HG03103 (cell line): ENCODE data around the gene FUT8.
A peak's percentile ranks its signal among the peaks of the same experiment; 100 is the strongest.
"Not testable (repeated sequence)": the region's sequence is repeated elsewhere in the genome, so short reads cannot be mapped to it uniquely, and the experiment has no call there.

Source experiments
- ATAC-seq: cut with Tn5 transposase; IDR thresholded peaks from one replicate; pipeline ENCODE4 v1.9.1; 2021; ENCODE audit warnings: low read depth; ENCODE audit not compliant: unreplicated experiment

Gene FUT8

DNA sequence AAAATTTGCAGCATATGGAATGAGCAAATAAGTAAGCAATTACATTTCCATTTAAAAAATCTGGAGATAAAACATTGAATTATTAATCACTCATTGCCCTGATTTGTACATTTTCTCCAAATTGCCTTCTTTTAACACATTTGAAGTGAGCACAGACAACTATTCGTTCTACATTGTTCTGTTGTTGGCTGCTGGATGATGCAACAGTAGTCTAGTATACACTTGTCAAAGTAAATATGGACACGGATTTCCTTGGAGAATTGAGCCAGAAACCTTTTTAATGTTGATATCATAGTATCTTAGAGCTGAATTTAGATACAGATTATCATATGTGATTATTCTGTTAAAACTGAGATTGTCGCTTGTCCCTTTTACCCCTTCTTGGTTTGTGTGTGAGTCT is 188.2 kb downstream of the FUT8 start:
- ATAC-seq = no peak

DNA sequence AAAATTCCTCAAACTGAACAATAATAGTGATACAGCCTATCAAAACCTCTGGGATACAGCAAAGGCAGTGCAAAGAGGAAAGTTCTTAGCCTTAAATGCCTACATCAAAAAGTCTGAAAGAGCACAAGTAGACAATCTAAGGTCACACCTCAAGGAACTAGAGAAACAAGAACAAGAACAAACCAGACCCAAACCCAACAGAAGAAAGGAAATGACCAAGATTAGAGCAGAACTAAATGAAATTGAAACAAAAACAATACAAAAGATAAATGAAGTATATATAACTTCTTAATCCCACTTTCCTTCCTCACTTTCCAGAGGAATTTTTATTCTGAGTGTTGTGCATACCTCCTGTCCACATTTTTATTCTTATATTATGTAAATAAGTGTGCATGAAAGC is 192.0 kb downstream of the FUT8 start:
- no peak for ATAC-seq

DNA sequence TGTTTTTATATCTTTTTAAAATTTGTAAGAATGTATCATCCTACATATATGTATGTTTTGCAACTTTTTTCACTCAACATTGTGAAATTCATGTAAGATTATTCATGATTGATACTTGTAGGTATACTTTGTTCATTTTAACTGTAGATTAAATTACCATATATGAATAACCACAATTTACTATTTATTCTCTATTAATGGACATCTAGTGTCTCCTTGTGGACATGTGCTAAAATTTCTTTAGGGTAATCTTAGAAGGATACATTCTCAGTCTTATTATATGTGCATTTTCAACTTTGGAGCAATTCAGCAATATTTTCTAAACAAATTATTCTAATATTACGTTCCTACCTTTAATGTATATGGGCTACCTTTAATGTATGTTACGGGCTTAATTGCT is 192.4 kb downstream of the FUT8 start:
- no peak for ATAC-seq

DNA sequence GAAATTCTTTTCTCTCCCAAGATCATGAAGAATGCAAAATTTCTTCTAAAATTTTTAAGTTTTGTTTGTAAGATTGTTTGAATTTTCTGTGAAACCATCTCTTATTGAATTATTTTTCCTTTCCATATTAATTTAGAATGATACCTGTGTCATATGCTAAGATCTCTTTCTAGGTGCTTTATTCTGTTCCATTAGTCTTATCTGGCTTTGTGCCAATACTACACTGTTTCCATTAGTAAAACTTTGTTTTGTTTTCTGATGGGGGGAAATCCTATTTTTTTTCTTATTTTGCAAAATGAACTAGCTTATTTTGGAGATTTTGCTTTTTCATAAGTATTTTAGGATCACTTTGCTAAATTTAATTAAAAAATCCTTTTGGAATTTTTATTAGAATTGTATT is 193.9 kb downstream of the FUT8 start:
- ATAC-seq = no peak

DNA sequence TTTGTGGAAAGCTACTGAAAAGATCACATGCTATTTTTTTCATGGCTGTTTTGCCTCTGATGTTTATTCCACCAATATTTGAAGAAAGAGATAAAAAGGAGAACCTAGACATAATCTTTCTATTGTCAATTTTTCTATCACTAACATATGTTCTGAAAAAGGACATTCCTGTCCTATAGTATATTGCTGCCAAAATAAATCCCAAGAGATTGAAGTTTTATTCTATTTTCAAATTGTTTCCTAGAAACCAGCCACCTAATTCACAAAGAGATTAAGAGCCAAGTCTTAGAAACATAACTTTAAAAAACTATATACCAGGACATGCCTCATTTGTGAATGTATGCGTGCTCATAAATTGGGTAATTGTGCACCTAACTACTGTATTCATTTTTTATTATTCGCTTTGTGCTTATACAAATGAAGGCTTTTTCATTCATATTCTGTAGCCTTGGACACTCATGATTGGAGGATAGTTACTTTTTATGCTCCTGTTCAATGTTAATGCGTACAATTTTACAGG is 200.7 kb downstream of the FUT8 start:
- ATAC-seq = no peak

DNA sequence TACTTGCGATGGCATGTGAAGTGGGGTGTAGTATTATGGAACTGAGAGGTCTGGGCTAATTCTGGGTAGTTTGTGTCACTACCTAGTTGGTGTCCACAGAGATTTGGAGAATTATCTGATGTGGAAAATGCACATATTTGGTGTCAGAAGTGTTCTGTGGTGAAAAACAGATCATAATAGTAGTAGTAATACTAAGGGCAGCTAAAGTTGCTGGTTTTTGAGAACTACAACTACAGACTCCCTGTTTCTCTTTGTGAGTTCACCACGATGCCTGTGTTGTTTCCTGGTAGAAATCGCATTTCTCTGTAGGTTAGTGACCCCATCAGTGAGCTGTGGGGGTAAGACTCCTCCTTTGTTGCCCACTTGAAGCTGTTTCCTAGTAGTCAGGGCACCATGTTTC is 206.5 kb downstream of the FUT8 start:
- ATAC-seq = no peak

DNA sequence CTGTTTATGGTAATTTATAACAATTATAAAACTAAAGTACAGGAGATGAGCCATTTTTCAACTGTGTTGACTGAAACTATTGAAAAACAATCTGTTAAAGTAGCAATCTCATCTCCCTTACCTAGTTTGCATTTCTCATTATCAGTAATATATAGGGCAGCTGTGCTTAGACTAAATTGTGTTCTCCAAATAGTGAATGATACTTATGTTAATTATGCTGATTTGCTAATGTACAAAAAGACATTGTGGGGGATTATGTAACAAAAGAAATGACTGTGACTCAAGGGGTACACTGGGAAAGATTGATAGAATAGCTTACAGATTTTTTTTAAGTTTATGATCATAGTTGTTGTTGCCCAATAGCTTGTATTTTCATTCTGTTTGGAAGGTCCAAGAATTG is 207.7 kb downstream of the FUT8 start:
- ATAC-seq = no peak

DNA sequence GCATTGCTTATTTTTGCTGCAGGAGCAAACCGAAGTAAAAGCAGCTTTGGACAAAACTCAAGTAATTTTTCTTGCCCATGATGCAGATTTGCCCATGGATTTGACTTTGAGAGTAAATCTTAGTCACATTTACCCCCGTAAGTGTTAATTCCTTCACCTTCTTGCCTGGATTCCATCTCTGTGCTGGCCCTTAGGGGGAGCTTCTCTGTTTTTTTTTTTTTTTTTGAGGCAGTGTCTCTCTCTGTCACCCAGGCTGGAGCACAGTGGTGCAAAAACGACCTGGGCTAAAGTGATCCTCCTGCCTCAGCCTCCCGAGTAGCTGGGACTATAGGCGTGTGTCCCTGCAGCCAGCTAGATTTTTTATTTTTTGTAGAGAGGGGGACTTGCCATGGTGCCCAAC is 210.2 kb downstream of the FUT8 start:
- ATAC-seq = no peak

DNA sequence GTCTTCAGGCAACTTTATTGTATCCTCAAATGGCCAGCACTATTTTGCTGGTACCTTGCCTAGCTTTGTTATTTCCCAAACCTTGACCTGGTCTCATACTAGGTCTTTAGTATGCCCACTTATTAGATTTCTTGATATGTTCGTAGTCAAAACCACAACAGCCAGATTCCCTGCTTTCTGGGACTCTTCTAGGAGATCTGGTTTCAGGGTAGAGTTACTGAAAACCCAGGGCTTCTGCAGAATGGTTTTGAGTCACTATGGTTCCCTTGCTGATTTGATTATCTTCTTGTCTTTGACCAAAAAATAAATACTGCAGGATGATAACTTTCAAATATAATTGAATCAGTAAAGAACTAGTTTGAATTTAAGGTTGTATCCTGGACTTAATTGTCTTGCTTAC is 211.2 kb downstream of the FUT8 start:
- no peak for ATAC-seq

DNA sequence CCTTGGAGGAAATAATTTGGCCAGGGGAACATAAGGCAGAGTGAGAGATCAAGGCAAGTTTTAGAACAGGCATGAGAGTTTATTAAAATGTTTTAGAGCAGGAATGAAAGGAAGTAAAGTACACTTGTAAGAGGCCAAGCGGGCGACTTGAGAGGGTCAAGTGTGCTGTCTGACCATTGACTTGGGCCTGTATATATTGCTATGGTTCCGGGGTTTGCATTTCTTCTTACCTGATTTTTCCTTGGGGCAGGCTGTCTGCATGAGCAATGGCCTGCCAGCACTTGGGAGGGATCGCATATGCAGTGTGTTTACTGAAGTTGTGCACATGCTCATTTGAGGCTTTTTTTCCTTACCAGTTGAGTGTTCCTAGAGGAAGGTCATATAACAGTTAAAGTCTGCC is 214.8 kb downstream of the FUT8 start:
- ATAC-seq = no peak

DNA sequence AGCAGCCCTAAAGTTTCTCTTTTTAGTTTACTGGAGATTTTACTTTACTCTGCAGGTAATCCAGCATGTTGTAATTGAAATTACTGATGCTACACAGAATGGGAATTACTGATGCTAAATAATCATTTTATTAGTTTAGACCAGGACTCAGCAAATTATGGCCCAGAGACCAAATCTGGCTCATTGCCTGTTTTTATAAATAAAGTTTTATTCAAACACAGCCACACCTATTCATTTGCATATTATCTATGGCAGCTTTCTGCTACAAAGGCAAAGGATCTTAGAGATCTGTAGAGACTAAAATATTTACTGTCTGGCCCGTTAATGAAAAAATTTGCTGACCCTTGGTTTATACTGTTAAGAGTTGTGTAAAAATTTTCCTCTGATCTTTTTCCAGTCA is 216.1 kb downstream of the FUT8 start:
- ATAC-seq = no peak

DNA sequence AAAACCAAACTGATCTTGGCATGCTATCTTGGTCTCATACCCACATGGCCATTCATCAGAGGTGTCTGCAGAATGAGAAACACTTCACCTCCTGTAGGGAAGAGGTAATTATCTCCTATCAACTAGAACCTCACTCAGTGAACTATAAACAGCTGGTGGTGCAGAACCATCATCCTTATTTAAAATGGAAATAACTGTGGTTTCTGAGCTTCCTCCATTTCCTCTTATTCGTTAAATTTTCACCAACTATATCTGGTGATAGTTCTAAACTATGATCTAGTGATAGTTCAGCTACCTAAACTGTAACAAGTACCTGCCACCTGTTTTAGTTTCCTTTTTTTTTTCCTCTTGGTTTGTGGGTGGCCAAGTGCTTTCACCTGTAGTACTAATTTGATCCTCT is 218.5 kb downstream of the FUT8 start:
- no peak for ATAC-seq

DNA sequence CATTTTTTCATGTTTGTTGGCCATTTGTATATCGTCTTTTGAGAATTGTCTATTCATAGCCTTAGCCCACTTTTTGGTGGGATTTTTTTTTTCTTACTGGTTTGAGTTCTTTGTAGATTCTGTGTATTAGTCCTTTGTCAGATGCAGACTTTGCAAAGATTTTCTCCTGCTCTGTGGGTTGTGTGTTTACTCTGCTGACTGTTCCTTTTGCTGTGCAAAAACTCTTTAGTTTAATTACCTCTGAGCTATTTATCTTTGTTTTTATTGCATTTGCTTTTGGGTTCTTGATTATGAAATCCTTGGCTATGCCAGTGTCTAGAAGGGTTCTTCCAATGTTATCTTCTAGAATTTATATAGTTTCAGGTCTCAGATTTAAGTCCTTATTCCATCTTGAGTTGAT is 220.0 kb downstream of the FUT8 start:
- ATAC-seq = no peak

DNA sequence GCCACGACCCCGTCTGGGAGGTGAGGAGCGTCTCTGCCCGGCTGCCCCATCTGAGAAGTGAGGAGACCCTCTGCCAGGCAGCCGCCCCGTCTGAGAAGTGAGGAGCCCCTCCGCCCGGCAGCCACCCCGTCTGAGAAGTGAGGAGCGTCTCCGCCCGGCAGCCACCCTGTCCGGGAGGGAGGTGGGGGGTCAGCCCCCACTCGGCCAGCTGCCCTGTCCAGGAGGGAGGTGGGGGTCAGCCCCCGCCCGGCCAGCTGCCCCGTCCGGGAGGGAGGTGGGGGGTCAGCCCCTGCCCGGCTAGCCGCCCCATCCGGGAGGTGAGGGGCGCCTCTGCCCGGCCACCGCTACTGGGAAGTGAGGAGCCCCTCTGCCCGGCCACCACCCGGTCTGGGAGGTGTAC is 221.1 kb downstream of the FUT8 start:
- ATAC-seq = not testable (repeated sequence)

DNA sequence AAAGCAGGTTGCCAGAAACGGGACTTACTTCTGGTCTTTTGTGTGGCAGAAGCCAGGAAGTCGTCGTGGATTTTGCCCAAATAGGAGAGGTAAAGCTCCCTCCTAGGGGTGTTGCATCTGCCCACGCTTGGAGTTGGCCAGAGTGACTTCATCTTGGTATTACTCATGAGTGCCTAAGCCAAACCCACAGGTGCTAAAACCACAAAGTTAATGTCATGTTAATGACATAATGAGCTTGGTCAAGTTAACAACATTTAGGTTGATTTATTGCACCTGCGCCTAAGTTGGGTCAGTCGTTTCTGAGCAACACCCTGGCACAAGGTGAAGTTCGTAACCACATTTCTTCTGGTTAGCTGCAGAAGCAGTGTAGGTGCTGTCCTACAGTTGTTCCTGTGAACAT is 225.2 kb downstream of the FUT8 start:
- peak; percentile 77 for ATAC-seq

DNA sequence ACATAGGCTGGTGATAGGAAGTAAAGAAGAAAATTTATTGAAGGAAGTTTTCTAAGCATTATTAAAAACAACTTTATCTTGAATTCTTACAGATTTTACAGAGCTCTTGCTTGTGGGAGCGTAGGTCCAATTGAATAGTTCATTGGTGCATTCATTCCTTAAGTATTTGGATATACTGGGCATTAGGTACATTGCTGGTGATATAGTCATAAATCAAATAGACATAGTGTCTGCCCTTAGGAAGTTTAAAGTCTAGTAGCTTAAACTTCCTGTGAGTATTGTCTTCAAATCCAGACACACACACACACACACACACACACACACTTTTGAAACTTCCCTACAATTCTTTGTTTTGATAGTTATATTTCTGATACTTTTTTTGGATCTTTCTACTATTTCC is 226.7 kb downstream of the FUT8 start:
- no peak for ATAC-seq

DNA sequence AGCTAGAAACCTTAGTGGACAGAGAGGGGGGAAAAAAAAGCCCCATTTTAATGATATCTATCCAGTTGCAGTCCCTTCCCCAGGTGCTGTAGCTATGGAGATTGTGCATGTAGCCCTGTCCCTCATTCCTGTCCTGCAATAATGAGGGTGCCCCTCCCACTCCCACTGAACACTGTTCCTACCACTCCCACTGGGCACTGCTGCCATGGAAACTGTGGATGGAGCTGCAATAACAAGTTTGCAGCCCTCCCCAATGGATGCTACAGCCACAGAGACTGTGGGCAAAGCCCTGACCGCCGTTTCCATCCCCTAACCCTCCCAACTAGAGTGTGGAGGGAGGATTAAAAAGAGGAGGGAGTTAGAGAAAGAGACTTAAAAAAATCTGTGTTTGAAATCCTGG is 238.3 kb downstream of the FUT8 start:
- ATAC-seq = no peak

DNA sequence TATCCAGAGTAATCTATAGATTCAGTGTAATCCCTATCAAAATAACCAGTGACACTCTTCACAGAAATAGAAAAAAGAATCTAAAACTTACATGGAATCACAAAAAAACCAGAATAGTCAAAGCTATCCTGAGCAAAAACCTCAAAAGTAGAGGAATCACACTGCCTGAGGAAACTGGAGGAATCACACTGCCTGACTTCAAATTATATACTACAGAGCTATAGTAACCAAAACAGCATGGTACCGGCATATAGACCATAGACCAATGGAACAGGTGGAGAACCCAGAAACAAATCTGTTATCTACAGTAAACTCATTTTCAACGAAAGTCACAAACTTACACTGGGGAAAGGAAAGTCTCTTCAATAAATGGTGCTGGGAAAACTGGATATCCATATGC is 244.0 kb downstream of the FUT8 start:
- ATAC-seq = no peak

DNA sequence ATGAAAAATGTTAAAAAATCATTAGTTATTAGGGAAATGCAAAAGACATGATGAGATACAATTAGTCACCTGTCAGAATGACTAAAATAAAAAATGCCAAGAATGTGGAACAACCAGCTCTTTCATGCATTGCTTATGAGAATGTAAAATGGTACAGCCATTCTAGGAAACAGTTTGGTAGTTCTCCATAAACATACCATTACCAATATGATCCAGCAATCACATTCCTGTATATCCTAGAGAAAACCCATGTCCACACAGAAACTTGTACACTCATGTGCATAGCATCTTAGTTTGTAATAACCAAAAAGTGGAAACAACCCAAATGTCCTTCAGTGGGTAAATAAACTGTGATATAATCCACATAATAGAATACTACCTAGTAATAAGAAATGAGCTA is 245.7 kb downstream of the FUT8 start:
- ATAC-seq = no peak

DNA sequence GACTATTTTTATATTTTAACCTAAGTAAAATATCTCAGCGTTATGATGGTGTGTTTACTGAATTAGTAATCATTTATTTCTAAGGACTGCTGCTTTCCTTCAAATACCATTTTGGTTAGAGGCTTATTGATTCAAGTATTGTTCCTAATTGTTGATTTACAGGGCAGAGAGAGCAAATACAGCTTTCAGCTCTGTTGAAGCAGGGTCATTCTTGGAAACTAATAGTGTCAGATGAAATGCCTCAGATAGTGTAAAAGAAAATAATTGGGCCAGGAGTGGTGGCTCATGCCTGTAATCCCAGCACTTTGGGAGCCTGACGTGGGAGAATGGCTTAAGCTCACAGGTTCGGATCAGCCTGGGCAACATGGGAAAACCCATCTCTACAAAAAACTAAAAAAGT is 249.3 kb downstream of the FUT8 start:
- no peak for ATAC-seq

DNA sequence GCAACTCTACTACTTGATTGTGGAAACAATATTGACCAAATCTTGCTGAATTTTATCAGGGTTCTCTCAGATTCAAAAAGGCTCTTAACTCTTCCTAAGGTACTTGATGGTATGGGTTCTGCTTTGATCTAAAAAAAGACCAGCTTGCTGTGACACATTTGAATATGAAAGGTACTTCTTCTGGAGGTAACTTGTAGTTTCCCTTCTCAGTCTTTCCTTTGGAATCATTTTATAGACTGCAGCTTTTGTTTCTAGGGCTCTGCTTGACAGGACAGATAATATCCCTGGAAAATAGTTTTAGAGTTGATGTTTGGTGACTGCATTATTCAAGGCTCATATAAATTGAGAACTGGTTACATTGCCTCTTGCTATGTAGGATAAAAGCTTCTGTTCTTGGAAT is 251.9 kb downstream of the FUT8 start:
- no peak for ATAC-seq

DNA sequence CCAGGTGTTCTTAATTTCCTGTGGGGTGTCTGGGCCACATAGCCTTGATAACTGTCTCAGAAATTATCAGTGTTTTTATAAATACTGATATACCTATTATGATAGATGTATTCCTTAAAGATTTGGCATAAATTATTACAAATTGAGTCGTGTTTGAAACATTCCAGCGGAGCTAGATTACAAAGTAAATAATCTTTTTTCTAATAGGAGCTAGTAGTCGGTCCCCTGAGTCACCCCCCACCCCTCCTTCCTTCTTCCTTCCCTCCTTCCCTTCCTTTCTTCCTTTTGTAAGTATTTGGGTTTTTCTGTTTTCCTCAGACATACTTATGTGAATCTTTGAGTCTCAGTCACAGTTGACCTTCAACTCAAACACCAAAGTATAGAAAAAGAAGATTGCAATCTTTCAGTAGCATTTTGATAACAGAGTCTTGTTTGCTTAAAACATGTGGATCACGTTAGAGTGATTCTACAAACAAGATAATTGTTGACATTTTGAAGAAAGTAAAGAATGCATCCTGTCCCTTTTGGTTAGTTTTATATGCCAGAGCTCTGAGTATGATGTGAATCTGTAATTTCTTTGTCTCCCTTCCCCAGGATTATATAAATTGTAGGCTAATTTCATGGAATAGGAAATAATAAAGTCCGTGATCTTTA is 264.0 kb downstream of the FUT8 start:
- no peak for ATAC-seq

DNA sequence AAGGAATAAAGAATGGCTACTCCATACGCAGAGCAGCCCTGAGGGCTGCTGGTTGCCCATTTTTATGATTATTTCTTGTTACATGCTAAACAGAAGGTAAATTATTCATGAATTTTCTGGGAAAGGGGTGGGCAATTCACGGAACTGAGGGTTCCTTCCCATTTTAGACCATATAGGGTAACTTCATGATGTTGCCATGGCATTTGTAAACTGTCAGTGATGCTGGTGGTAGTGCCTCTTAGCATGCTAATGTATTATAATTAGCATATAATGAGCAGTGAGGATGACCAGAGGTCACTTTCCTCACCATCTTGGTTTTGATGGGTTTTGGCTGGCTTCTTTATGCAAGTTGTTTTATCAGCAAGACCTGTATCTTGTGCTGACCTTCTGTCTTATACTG is 273.0 kb downstream of the FUT8 start:
- no peak for ATAC-seq
